NB4 (cell line): ENCODE measurements around the gene HDGFL3.

Experiments used
- DNase-seq: peaks from one replicate; pipeline ENCODE4 v3.0.0; 2010; ENCODE audit warnings: low read depth
- H3K4me3 ChIP-seq: one replicate; pipeline ENCODE4 v1.5.1; 2011; ENCODE audit warnings: mild to moderate bottlenecking, low read depth, low read length, moderate library complexity
- CTCF ChIP-seq: IDR thresholded peaks from one replicate; pipeline ENCODE4 v1.5.1; 2012; ENCODE audit warnings: low read depth, low read length
- MYC ChIP-seq: IDR thresholded peaks from 2 replicates; pipeline ENCODE4 v1.6.1; 2011; ENCODE audit warnings: low read depth, low read length
- POLR2A ChIP-seq: IDR thresholded peaks from 2 replicates; pipeline ENCODE4 v1.6.1; 2011; ENCODE audit warnings: mild to moderate bottlenecking; ENCODE audit not compliant: insufficient read length; ENCODE audit errors: extremely low read depth
- TF ChIP-seq, protein P1 (sequence below): IDR thresholded peaks from 2 replicates; pipeline ENCODE4 v1.6.1; 2011; ENCODE audit warnings: low read depth, low read length

The HDGFL3 gene

GRCh38 chr15:83209333-83209732 lies 1.7 kb upstream of the HDGFL3 start:
- no peak for TF ChIP-seq CTCF
- no peak for TF ChIP-seq MYC
- TF ChIP-seq, protein P1, sequence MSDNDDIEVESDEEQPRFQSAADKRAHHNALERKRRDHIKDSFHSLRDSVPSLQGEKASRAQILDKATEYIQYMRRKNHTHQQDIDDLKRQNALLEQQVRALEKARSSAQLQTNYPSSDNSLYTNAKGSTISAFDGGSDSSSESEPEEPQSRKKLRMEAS = no peak
- TF ChIP-seq POLR2A = no peak
- H3K4me3 ChIP-seq = no peak overlapping the region
- DNase-seq = no peak

- DNase-seq = no peak
- TF ChIP-seq MYC (no peak), CTCF (no peak), POLR2A (no peak)
- TF ChIP-seq, protein P1 = no peak
- no peak overlapping the region for H3K4me3 ChIP-seq
These were observed 691 bp upstream of the HDGFL3 start for GRCh38 chr15:83208367-83208661.

GRCh38 chr15:83207009-83207659 lies 489 bp downstream of the HDGFL3 start:
- no peak for TF ChIP-seq MYC
- no peak for TF ChIP-seq POLR2A
- TF ChIP-seq, protein P1 = no peak
- TF ChIP-seq CTCF = no peak
- DNase-seq = no peak
- H3K4me3 ChIP-seq = no peak overlapping the region

GRCh38 chr15:83206526-83207008 lies 1.1 kb downstream of the HDGFL3 start:
- no peak overlapping the region for H3K4me3 ChIP-seq
- TF ChIP-seq POLR2A (no peak), MYC (no peak), CTCF (no peak)
- TF ChIP-seq, protein P1 = no peak
- no peak for DNase-seq

GRCh38 chr15:83205725-83206324 lies 1.8 kb downstream of the HDGFL3 start:
- TF ChIP-seq, protein P1 = no peak
- no peak for TF ChIP-seq CTCF
- no peak for TF ChIP-seq MYC
- no peak for TF ChIP-seq POLR2A
- no peak for DNase-seq
- no peak overlapping the region for H3K4me3 ChIP-seq
